ENCODE results near the gene MAEA.

The MAEA gene

GRCh38 chr4:1325681-1326635, 36.3 kb downstream of the MAEA start:
- H3K27me3 ChIP-seq (ENCODE audit: control insufficient read depth, low read length), result no peaks in the 10 kb centered on the region
- no peaks in the 10 kb centered on the region for H3K9me2 ChIP-seq (replicated peaks; ENCODE audit: control insufficient read depth, low read length)
- H3K79me2 ChIP-seq (ENCODE audit: control insufficient read depth, low read length), result peaks cover 2% of the 10 kb centered on the region; the same call in 1 of the 2 replicates
- TF ChIP-seq EZH2phosphoT487 (IDR thresholded peaks at IDR 0.05; ENCODE audit: borderline replicate concordance, low read length), result no peak
- H3K36me3 ChIP-seq (ENCODE audit: control insufficient read depth, low read length), result peaks cover 58% of the 10 kb centered on the region
- no peak overlapping the region for H3K4me2 ChIP-seq (ENCODE audit: low read length)
- H3K4me1 ChIP-seq (ENCODE audit: control insufficient read depth, low read length), result no peaks in the 10 kb centered on the region
- H3K27ac ChIP-seq (ENCODE audit: low read depth, low read length), result no peak overlapping the region
- H3F3A ChIP-seq (ENCODE audit: control insufficient read depth, insufficient read depth), result no peaks in the 10 kb centered on the region
- H3K9me3 ChIP-seq (ENCODE audit: control insufficient read depth, insufficient read depth, low read length), result no peaks in the 10 kb centered on the region
- H3K4me3 ChIP-seq (ENCODE audit: low read length), result no peak overlapping the region
- no peaks in the 10 kb centered on the region for H4K20me1 ChIP-seq (ENCODE audit: control insufficient read depth, insufficient read depth, low read depth, low read length)

- no peaks in the 10 kb centered on the region for H3K9me2 ChIP-seq (replicated peaks; ENCODE audit: control insufficient read depth, low read length)
- no peak overlapping the region for H3K4me2 ChIP-seq (ENCODE audit: low read length)
- H3K4me1 ChIP-seq (ENCODE audit: control insufficient read depth, low read length), result no peaks in the 10 kb centered on the region
These were observed 37.2 kb downstream of the MAEA start for GRCh38 chr4:1326751-1327525.

DNA sequence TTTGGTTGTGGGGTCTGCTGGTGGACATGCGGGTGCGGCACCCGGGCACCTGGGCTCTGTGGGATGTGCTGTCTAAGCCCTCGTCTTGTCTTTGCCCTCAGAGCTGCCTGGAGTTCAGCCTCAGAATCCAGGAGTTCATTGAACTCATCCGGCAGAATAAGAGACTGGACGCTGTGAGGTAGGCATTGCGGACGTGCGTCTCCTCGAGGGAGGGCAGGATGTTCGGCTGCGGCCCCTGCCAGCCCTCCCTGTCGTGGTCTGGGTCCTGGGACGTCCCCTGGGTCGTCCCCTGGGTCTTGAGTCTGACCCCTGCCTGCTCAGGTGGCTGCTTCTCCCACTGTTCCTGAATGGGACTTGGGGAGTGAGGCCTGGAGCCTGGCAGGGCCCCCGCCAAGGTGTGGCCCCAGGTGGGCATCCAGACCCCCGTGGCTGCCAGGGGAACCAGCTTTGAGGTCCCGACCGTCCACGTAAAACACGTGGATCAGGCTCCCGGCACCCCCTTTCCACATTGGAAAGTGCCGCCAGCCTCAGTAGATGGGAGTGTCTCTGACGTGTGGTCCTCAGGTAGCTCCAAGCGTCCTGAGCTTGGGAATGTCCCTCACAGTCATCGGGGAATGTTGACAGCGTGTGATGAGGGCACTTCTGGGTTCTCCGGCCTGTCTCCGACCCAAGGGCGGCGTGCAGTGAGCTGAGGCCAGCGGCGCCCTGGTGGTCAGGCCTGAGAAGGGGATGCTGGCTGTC, 38.0 kb downstream of the MAEA start:
- Histone ChIP-seq H3K9me2 (replicated peaks; ENCODE audit: control insufficient read depth, low read length) (no peaks in the 10 kb centered on the region), H3K4me1 (ENCODE audit: control insufficient read depth, low read length) (no peaks in the 10 kb centered on the region), H4K20me1 (ENCODE audit: control insufficient read depth, insufficient read depth, low read depth, low read length) (no peaks in the 10 kb centered on the region), H3K4me3 (ENCODE audit: low read length) (no peak overlapping the region), H3K36me3 (ENCODE audit: control insufficient read depth, low read length) (peaks cover 53% of the 10 kb centered on the region), H3K27ac (ENCODE audit: low read depth, low read length) (no peak overlapping the region), H3K79me2 (ENCODE audit: control insufficient read depth, low read length) (peaks cover 4% of the 10 kb centered on the region; the same call in 1 of the 2 replicates), H3K9me3 (ENCODE audit: control insufficient read depth, insufficient read depth, low read length) (no peaks in the 10 kb centered on the region), H3K4me2 (ENCODE audit: low read length) (no peak overlapping the region), H3F3A (ENCODE audit: control insufficient read depth, insufficient read depth) (no peaks in the 10 kb centered on the region), H3K27me3 (ENCODE audit: control insufficient read depth, low read length) (no peaks in the 10 kb centered on the region)
- TF ChIP-seq, protein P1, sequence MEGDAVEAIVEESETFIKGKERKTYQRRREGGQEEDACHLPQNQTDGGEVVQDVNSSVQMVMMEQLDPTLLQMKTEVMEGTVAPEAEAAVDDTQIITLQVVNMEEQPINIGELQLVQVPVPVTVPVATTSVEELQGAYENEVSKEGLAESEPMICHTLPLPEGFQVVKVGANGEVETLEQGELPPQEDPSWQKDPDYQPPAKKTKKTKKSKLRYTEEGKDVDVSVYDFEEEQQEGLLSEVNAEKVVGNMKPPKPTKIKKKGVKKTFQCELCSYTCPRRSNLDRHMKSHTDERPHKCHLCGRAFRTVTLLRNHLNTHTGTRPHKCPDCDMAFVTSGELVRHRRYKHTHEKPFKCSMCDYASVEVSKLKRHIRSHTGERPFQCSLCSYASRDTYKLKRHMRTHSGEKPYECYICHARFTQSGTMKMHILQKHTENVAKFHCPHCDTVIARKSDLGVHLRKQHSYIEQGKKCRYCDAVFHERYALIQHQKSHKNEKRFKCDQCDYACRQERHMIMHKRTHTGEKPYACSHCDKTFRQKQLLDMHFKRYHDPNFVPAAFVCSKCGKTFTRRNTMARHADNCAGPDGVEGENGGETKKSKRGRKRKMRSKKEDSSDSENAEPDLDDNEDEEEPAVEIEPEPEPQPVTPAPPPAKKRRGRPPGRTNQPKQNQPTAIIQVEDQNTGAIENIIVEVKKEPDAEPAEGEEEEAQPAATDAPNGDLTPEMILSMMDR (IDR thresholded peaks at IDR 0.05; ENCODE audit: low read depth, low read length, poor library complexity, severe bottlenecking), result no peak
- no peak for TF ChIP-seq EZH2phosphoT487 (IDR thresholded peaks at IDR 0.05; ENCODE audit: borderline replicate concordance, low read length)

More at GRCh38 chr4:1326751-1327525, 37.2 kb downstream of the MAEA start:
- no peak overlapping the region for H3K27ac ChIP-seq (ENCODE audit: low read depth, low read length)
- no peaks in the 10 kb centered on the region for H3K9me3 ChIP-seq (ENCODE audit: control insufficient read depth, insufficient read depth, low read length)
- no peaks in the 10 kb centered on the region for H3F3A ChIP-seq (ENCODE audit: control insufficient read depth, insufficient read depth)
- H3K36me3 ChIP-seq (ENCODE audit: control insufficient read depth, low read length), result peaks cover 57% of the 10 kb centered on the region
- no peak overlapping the region for H3K4me3 ChIP-seq (ENCODE audit: low read length)
- H3K79me2 ChIP-seq (ENCODE audit: control insufficient read depth, low read length), result peaks cover 4% of the 10 kb centered on the region; the same call in 1 of the 2 replicates
- H4K20me1 ChIP-seq (ENCODE audit: control insufficient read depth, insufficient read depth, low read depth, low read length), result no peaks in the 10 kb centered on the region
- no peaks in the 10 kb centered on the region for H3K27me3 ChIP-seq (ENCODE audit: control insufficient read depth, low read length)
- TF ChIP-seq EZH2phosphoT487 (IDR thresholded peaks at IDR 0.05; ENCODE audit: borderline replicate concordance, low read length), result no peak
- TF ChIP-seq, protein P1 (IDR thresholded peaks at IDR 0.05; ENCODE audit: low read depth, low read length, poor library complexity, severe bottlenecking), result no peak

Data from DOHH2 (cell line).